Esophagus squamous epithelium (tissue), 5 donors: ENCODE results near the gene SLIT1. TPM values are rescaled to one million over a fixed set of nuclear protein-coding genes. Genes with fewer than 3 reads are reported as not detected.

Experiments
- DNase-seq: peaks from one replicate; lab custom pipeline; 2025; lab: John Stamatoyannopoulos, UW
- H3K27ac ChIP-seq, 4 donors: fragments of 200-600 bp; sonication (generic); one replicate each; pipeline ENCODE4 v1.5.1; 2016 to 2019; ENCODE audit warnings: mild to moderate bottlenecking in 1 of 4
- H3K27me3 ChIP-seq, 4 donors: fragments of 200-600 bp; sonication (generic); 1 replicate in 3 of 4; 2 replicates in 1 of 4; pipeline versions ENCODE4 v1.5.1 to v1.6.0; 2017 to 2021; ENCODE audit warnings: antibody characterized with exemption in 1 of 4
- H3K36me3 ChIP-seq, 3 donors: fragments of 200-600 bp; sonication (generic); one replicate each; pipeline ENCODE4 v1.5.1; 2016 to 2019
- H3K4me1 ChIP-seq, 3 donors: fragments of 200-600 bp; sonication (generic); one replicate each; pipeline ENCODE4 v1.5.1; 2017 to 2019
- H3K4me3 ChIP-seq, 4 donors: fragments of 200-600 bp; sonication (generic); 1 replicate in 3 of 4; 2 replicates in 1 of 4; pipeline ENCODE4 v1.5.1; 2016 to 2019; ENCODE audit warnings: mild to moderate bottlenecking in 2 of 4, moderate library complexity in 1 of 4
- H3K9me3 ChIP-seq, 3 donors: fragments of 200-600 bp; sonication (generic); one replicate each; pipeline ENCODE4 v1.5.1; 2016 to 2019
- CTCF ChIP-seq, 6 experiments: fragments of 450-650 bp in 4 of 6; fragments of 200-600 bp in 2 of 6; sonication (generic) in 2 of 6; IDR thresholded peaks; one replicate each; pipeline ENCODE4 v1.5.1; 2016 to 2019; ENCODE audit warnings: antibody characterized with exemption in 6 of 6, mild to moderate bottlenecking in 4 of 6, moderate library complexity in 4 of 6
- POLR2A ChIP-seq, 4 donors: fragments of 450-650 bp; IDR thresholded peaks; one replicate each; pipeline ENCODE4 v1.6.1; 2017; ENCODE audit warnings: antibody characterized with exemption in 4 of 4, mild to moderate bottlenecking in 4 of 4, moderate library complexity in 3 of 4
- WGBS, 2 donors: methylation state at CpG; one replicate each; pipeline ENCODE4 v1.1.5; 2018; 5-methylcytosine and 5-hydroxymethylcytosine counted together
- intact Hi-C: fragments of 100-400 bp; cut with DNase I; formaldehyde crosslinking; loops from one replicate; pipeline ENCODE4 v1.15.0; 2022
- total RNA-seq, 4 donors: library from RNA; depleted of rRNA; stranded (reverse); fragments of >200 nt; gene quantifications; one replicate each; pipeline ENCODE4 v1.1.0, GENCODE V29; 2016
- donor health status: DM: yes; HTN: yes; CAD: no.

SLIT1 gene
- total RNA-seq, 4 donors from 2014 or later, result not detected

GRCh38 chr10:97047788-97048187 lies 138.0 kb downstream of the SLIT1 start:
- Histone ChIP-seq H3K4me1 (peaks cover 0 to 6% (median 0%) of the 10 kb centered on the region in 3 donors), H3K27me3 (peaks cover 0 to 7% (median 0%) of the 10 kb centered on the region in 4 donors), H3K4me3 (no peak overlapping the region), H3K9me3 (no peaks in the 10 kb centered on the region), H3K36me3 (no peaks in the 10 kb centered on the region), H3K27ac (no peak overlapping the region)
- DNase-seq, result no peak
- 73% methylated on average over 2 of the region's 9 CpGs; no CpG with 5 or more reads in 1 of the 2 donors for WGBS, 2 donors
- TF ChIP-seq POLR2A (IDR thresholded peaks at IDR 0.05) (no peak), CTCF (IDR thresholded peaks at IDR 0.05) (no peak)
- intact Hi-C loops, result no loop called here

- Histone ChIP-seq H3K4me3 (no peak overlapping the region), H3K36me3 (no peaks in the 10 kb centered on the region), H3K4me1 (peaks cover 0 to 6% (median 0%) of the 10 kb centered on the region in 3 donors), H3K27ac (no peak overlapping the region), H3K9me3 (no peaks in the 10 kb centered on the region), H3K27me3 (peaks cover 0 to 7% (median 0%) of the 10 kb centered on the region in 4 donors)
- intact Hi-C loops, result no loop called here
- 53 to 60% methylated on average over 3 to 4 of the region's 5 CpGs for WGBS, 2 donors
- DNase-seq, result no peak
- TF ChIP-seq CTCF (IDR thresholded peaks at IDR 0.05) (no peak), POLR2A (IDR thresholded peaks at IDR 0.05) (no peak)
These were observed 138.5 kb downstream of the SLIT1 start for GRCh38 chr10:97047083-97047736.

- H3K27me3 ChIP-seq, result peaks cover 0 to 7% (median 0%) of the 10 kb centered on the region in 4 donors
- intact Hi-C loops, result no loop called here
- DNase-seq, result no peak
- TF ChIP-seq POLR2A (IDR thresholded peaks at IDR 0.05) (no peak), CTCF (IDR thresholded peaks at IDR 0.05) (no peak)
- 32 to 50% methylated on average over 5 to 6 of the region's 11 CpGs for WGBS, 2 donors
- H3K4me1 ChIP-seq, result peaks cover 0 to 6% (median 0%) of the 10 kb centered on the region in 3 donors
- H3K4me3 ChIP-seq, result no peak overlapping the region
- H3K36me3 ChIP-seq, result no peaks in the 10 kb centered on the region
- H3K27ac ChIP-seq, result no peak overlapping the region
- no peaks in the 10 kb centered on the region for H3K9me3 ChIP-seq
These were observed 139.2 kb downstream of the SLIT1 start for GRCh38 chr10:97046456-97047082.

GRCh38 chr10:97043563-97043855 lies 142.2 kb downstream of the SLIT1 start:
- no peaks in the 10 kb centered on the region for H3K9me3 ChIP-seq
- no peak for DNase-seq
- H3K4me1 ChIP-seq, result peaks cover 0 to 6% (median 0%) of the 10 kb centered on the region in 3 donors
- no peak for TF ChIP-seq CTCF (IDR thresholded peaks at IDR 0.05)
- TF ChIP-seq POLR2A (IDR thresholded peaks at IDR 0.05), result no peak
- no peak overlapping the region for H3K27ac ChIP-seq
- 76 to 82% methylated on average over 8 to 9 of the region's 14 CpGs for WGBS, 2 donors
- no peaks in the 10 kb centered on the region for H3K36me3 ChIP-seq
- H3K27me3 ChIP-seq, result peaks cover 0 to 3% (median 0%) of the 10 kb centered on the region in 4 donors
- no peak overlapping the region for H3K4me3 ChIP-seq
- intact Hi-C loops, result no loop called here
